22Rv1 (cell line): ENCODE results near the gene FEM1A.

Experiments
- ZFX ChIP-seq: fragments of 450-650 bp; IDR thresholded peaks from 2 replicates; pipeline ENCODE4 v1.6.1; 2017; ENCODE audit warnings: antibody characterized with exemption, borderline replicate concordance
- TF ChIP-seq, protein P1 (sequence below): fragments of 450-650 bp; IDR thresholded peaks from 2 replicates; pipeline ENCODE4 v1.5.1; 2017; ENCODE audit warnings: mild to moderate bottlenecking

DNA sequence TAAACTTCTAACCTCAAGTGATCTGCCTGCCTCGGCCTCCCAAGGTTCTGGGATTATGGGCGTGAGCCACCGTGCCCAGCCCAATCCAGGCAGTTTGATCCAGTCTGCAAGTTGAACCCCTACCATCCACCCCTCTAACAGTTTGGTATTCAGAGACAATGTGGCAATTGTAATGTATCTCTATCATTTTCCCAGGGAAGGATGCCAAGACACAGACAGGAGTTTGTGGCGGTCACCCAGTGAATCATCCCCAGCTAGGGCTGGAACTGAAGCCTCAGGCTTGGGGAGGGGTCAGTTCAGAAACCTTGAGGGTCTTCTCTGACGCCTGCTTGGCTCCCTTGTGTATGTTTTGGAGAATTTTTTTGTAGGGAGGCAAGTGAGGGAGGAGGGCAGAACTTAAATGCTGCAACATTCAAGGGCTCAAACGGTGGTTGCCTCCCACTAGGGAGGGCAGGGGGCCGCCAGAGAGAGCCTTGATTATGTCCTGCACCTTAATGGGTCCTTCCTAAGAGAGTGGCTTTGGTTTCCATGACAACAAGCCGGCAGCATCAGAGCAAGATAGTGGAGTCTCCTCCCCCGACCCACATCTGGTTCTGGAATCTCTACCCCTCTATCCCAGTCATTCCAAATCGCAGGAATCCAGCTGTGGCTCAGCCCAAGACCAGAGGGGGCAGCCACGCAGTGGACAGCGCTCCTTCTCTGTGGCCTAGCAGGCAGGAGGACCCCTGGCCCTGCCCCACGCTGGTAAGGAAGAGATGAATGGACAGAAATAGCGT, 14.9 kb upstream of the FEM1A start:
- TF ChIP-seq, protein P1, sequence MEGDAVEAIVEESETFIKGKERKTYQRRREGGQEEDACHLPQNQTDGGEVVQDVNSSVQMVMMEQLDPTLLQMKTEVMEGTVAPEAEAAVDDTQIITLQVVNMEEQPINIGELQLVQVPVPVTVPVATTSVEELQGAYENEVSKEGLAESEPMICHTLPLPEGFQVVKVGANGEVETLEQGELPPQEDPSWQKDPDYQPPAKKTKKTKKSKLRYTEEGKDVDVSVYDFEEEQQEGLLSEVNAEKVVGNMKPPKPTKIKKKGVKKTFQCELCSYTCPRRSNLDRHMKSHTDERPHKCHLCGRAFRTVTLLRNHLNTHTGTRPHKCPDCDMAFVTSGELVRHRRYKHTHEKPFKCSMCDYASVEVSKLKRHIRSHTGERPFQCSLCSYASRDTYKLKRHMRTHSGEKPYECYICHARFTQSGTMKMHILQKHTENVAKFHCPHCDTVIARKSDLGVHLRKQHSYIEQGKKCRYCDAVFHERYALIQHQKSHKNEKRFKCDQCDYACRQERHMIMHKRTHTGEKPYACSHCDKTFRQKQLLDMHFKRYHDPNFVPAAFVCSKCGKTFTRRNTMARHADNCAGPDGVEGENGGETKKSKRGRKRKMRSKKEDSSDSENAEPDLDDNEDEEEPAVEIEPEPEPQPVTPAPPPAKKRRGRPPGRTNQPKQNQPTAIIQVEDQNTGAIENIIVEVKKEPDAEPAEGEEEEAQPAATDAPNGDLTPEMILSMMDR, result no peak
- TF ChIP-seq ZFX, result no peak
